A549 (cell line): Measurements from ENCODE around the gene TRABD2B. TPM values are rescaled to one million over a fixed set of nuclear protein-coding genes. Genes with fewer than 3 reads are reported as not detected.

Experiments
- ATAC-seq, 2 experiments: fragments of 200-7000 bp in 1 of 2; fragments of >200 bp in 1 of 2; cut with Nextera tagmentation in 1 of 2; cut with Tn5 transposase in 1 of 2; 3 replicates each; pipeline versions ENCODE4 v1.8.0 to v1.9.1; 2018 to 2020; ENCODE audit warnings: mild to moderate bottlenecking in 1 of 2, moderate library complexity in 1 of 2
- CTCF ChIA-PET: fragments of 300-600 bp; sonication (Branson Sonifier 250); formaldehyde crosslinking; extraction: SDS; loops from one replicate; lab custom pipeline; 2021; ENCODE audit warnings: antibody characterized with exemption, inconsistent platforms; lab: Yijun Ruan, JAX
- POLR2A ChIA-PET: fragments of 350-600 bp; formaldehyde crosslinking; extraction: SDS; loops from one replicate; lab custom pipeline; 2021; ENCODE audit warnings: antibody characterized with exemption, inconsistent platforms; lab: Yijun Ruan, JAX
- DNase-seq, 2 experiments: peaks; one replicate each; pipeline versions ENCODE4 v3.0.0 to v3.0.0-alpha.2; 2011 to 2016; ENCODE audit warnings: low read depth in 1 of 2, low spot score in 1 of 2
- FAIRE-seq: peaks from 2 replicates; lab custom pipeline; 2011; peaks lifted over from hg19 to GRCh38; lab: Jason Lieb, UNC
- H3K27ac ChIP-seq, 2 experiments: fragments of >200 bp; sonication (Bioruptor Twin); formaldehyde crosslinking; 3 replicates each; pipeline ENCODE4 v1.5.1; 2016 to 2017
- H3K4me1 ChIP-seq: fragments of >200 bp; sonication (Bioruptor Twin); formaldehyde crosslinking; 3 replicates; pipeline ENCODE4 v1.6.1; 2016
- H3K4me2 ChIP-seq: fragments of >200 bp; sonication (Bioruptor Twin); formaldehyde crosslinking; 3 replicates; pipeline ENCODE4 v1.6.1; 2016
- H3K4me3 ChIP-seq: fragments of >200 bp; sonication (Bioruptor Twin); formaldehyde crosslinking; 3 replicates; pipeline ENCODE4 v1.5.1; 2016
- H3K9me3 ChIP-seq: fragments of >200 bp; sonication (Bioruptor Twin); formaldehyde crosslinking; 3 replicates; pipeline ENCODE4 v1.6.1; 2016
- ATOH8 ChIP-seq: fragments of 250-450 bp; sonication (Bioruptor Pico); IDR thresholded peaks from 2 replicates; pipeline ENCODE4 v1.5.0; 2020; ENCODE audit warnings: low read depth, mild to moderate bottlenecking, moderate library complexity
- BHLHE40 ChIP-seq: IDR thresholded peaks from 2 replicates; pipeline ENCODE4 v1.6.1; 2012; ENCODE audit warnings: low read depth, low read length, inconsistent platforms
- CBX2 ChIP-seq: fragments of 200-600 bp; sonication (generic); IDR thresholded peaks from 2 replicates; pipeline ENCODE4 v1.6.1; 2016; ENCODE audit warnings: low read depth, mild to moderate bottlenecking, borderline replicate concordance
- CHD4 ChIP-seq: fragments of 200-600 bp; sonication (generic); IDR thresholded peaks from 2 replicates; pipeline ENCODE4 v1.6.1; 2016; ENCODE audit warnings: antibody characterized with exemption, mild to moderate bottlenecking, borderline replicate concordance
- E2F6 ChIP-seq: IDR thresholded peaks from 2 replicates; pipeline ENCODE4 v1.6.1; 2012; ENCODE audit warnings: low read depth, borderline replicate concordance
- ESRRA ChIP-seq: fragments of 150-350 bp; IDR thresholded peaks from 2 replicates; pipeline ENCODE4 v1.6.1; 2014; ENCODE audit warnings: mild to moderate bottlenecking, low read length, borderline replicate concordance
- FOSB ChIP-seq: fragments of 250-450 bp; sonication (Bioruptor Pico); IDR thresholded peaks from 2 replicates; pipeline ENCODE4 v1.5.0; 2020; ENCODE audit warnings: mild to moderate bottlenecking, moderate library complexity
- FOXS1 ChIP-seq: fragments of 250-450 bp; sonication (Bioruptor Pico); IDR thresholded peaks from 2 replicates; pipeline ENCODE4 v1.5.0; 2020; ENCODE audit warnings: mild to moderate bottlenecking, moderate library complexity
- GATA3 ChIP-seq: IDR thresholded peaks from 2 replicates; pipeline ENCODE4 v1.6.1; 2012; ENCODE audit warnings: borderline replicate concordance
- HES2 ChIP-seq: fragments of >200 bp; sonication (Bioruptor Twin); formaldehyde crosslinking; IDR thresholded peaks from 2 replicates; pipeline ENCODE4 v1.6.1; 2016
- HEYL ChIP-seq: fragments of 250-450 bp; sonication (Bioruptor Pico); IDR thresholded peaks from 2 replicates; pipeline ENCODE4 v1.8.0; 2021; ENCODE audit warnings: mild to moderate bottlenecking, moderate library complexity
- HMGXB4 ChIP-seq: fragments of 250-450 bp; sonication (Bioruptor Pico); IDR thresholded peaks from 2 replicates; pipeline ENCODE4 v1.5.0; 2021; ENCODE audit warnings: mild to moderate bottlenecking, moderate library complexity, borderline replicate concordance
- HOXB13 ChIP-seq: fragments of 250-450 bp; sonication (Bioruptor Pico); IDR thresholded peaks from 2 replicates; pipeline ENCODE4 v1.5.0; 2020; ENCODE audit warnings: low read depth, mild to moderate bottlenecking, moderate library complexity
- HOXB5 ChIP-seq: fragments of 250-450 bp; sonication (Bioruptor Pico); IDR thresholded peaks from 2 replicates; pipeline ENCODE4 v1.5.0; 2020; ENCODE audit warnings: mild to moderate bottlenecking, moderate library complexity
- MAFK ChIP-seq: fragments of 450-650 bp; IDR thresholded peaks from 2 replicates; pipeline ENCODE4 v1.6.1; 2014; ENCODE audit not compliant: partially characterized antibody
- MAX ChIP-seq: IDR thresholded peaks from 2 replicates; pipeline ENCODE4 v1.6.1; 2012
- MAZ ChIP-seq: fragments of 150-350 bp; IDR thresholded peaks from 2 replicates; pipeline ENCODE4 v1.6.1; 2014; ENCODE audit warnings: antibody characterized with exemption, low read depth, low read length, borderline replicate concordance
- NFE2L2 ChIP-seq: fragments of 150-350 bp; conservative IDR thresholded peaks from 2 replicates; pipeline ENCODE4 v1.6.1; 2014; ENCODE audit warnings: low read length
- NPAS2 ChIP-seq: fragments of 250-450 bp; sonication (Bioruptor Pico); IDR thresholded peaks from 2 replicates; pipeline ENCODE4 v1.8.0; 2022; ENCODE audit warnings: mild to moderate bottlenecking, moderate library complexity, borderline replicate concordance
- NR3C1 ChIP-seq: fragments of >200 bp; sonication (Bioruptor Twin); formaldehyde crosslinking; IDR thresholded peaks from 3 replicates; pipeline ENCODE4 v1.6.1; 2017
- RARB ChIP-seq: fragments of 250-450 bp; sonication (Bioruptor Pico); IDR thresholded peaks from 2 replicates; pipeline ENCODE4 v1.8.0; 2021; ENCODE audit warnings: mild to moderate bottlenecking, moderate library complexity
- RFX5 ChIP-seq: fragments of 450-650 bp; IDR thresholded peaks from 2 replicates; pipeline ENCODE4 v1.7.1; 2014; ENCODE audit warnings: antibody characterized with exemption, mild to moderate bottlenecking, moderate library complexity
- RNF2 ChIP-seq: fragments of 200-600 bp; sonication (generic); IDR thresholded peaks from 2 replicates; pipeline ENCODE4 v1.6.1; 2016; ENCODE audit warnings: low read depth, mild to moderate bottlenecking, antibody characterized with exemption, moderate library complexity, borderline replicate concordance
- SREBF2 ChIP-seq: fragments of 450-650 bp; IDR thresholded peaks from 2 replicates; pipeline ENCODE4 v1.6.1; 2014; ENCODE audit warnings: mild to moderate bottlenecking, moderate library complexity
- TFCP2L1 ChIP-seq: fragments of 250-450 bp; sonication (Bioruptor Pico); IDR thresholded peaks from 2 replicates; pipeline ENCODE4 v1.5.0; 2021; ENCODE audit warnings: mild to moderate bottlenecking
- ZC3H11A ChIP-seq: fragments of 450-650 bp; IDR thresholded peaks from 2 replicates; pipeline ENCODE4 v1.6.1; 2014; ENCODE audit warnings: antibody characterized with exemption, mild to moderate bottlenecking
- ZNF302 ChIP-seq: fragments of 250-450 bp; sonication (Bioruptor Pico); IDR thresholded peaks from 2 replicates; pipeline ENCODE4 v1.9.0; 2021; ENCODE audit warnings: inconsistent platforms, mild to moderate bottlenecking, moderate library complexity
- WGBS: methylation state at CpG from one replicate; pipeline ENCODE4 v1.1.6; 2017; ENCODE audit errors: missing lambda C conversion rate; 5-methylcytosine and 5-hydroxymethylcytosine counted together
- polyA plus RNA-seq, 4 experiments: library from polyadenylated mRNA; depleted of rRNA in 3 of 4; stranded (reverse); fragments of >200 nt; fragmentation: RNase III in 1 of 4; extraction: RNeasy Plus Mini Kit Qiagen cat#74134 plus additional on column Dnase treatment in 1 of 4; gene quantifications; 2 replicates in 3 of 4; 3 replicates in 1 of 4; pipeline ENCODE4 v1.2.3, GENCODE V29; 2011 to 2017

The TRABD2B gene
- polyA plus RNA-seq, 2 of the 4 experiments (the other 2 are of a cell fraction) = 0.04 to 0.21 TPM

- DNase-seq (no peak), ATAC-seq (no peak), FAIRE-seq (no peak)
- POLR2A ChIA-PET = no interaction called here
- WGBS = 67% methylated on average over 3 of the region's 3 CpGs
- peaks cover 24% of the 10 kb centered on the region; the same call in 2 of the 3 replicates for H3K4me1 ChIP-seq
- H3K4me3 ChIP-seq = no peak overlapping the region
- no peak overlapping the region for H3K4me2 ChIP-seq
- TF ChIP-seq RNF2 = no peak
- no peak for TF ChIP-seq MAX
- TF ChIP-seq ESRRA = no peak
- TF ChIP-seq, all 56 proteins: peak for 0
- H3K27ac ChIP-seq = peak overlapping the region in 1 of 2 experiments; percentile 16; a peak in 1 of 6 replicates
- CTCF ChIA-PET = no interaction called here
- H3K9me3 ChIP-seq = no peaks in the 10 kb centered on the region
Observed at GRCh38 chr1:47872886-47873285, 124.3 kb downstream of the TRABD2B start.

- POLR2A ChIA-PET = no interaction called here
- Histone ChIP-seq H3K4me2 (no peak overlapping the region), H3K27ac (no peak overlapping the region; a peak in 1 of 6 replicates), H3K4me3 (no peak overlapping the region), H3K9me3 (no peaks in the 10 kb centered on the region), H3K4me1 (peaks cover 24% of the 10 kb centered on the region; the same call in 2 of the 3 replicates)
- ATAC-seq = peak in 1 of 2 experiments; percentile 43; a peak in 4 of 6 replicates
- no peak for FAIRE-seq
- CTCF ChIA-PET = no interaction called here
- DNase-seq = peak in 1 of 2 experiments; percentile 17
- no peak for TF ChIP-seq HOXB13 (CRISPR knock-in tag)
- no peak for TF ChIP-seq HMGXB4 (CRISPR knock-in tag)
- TF ChIP-seq SREBF2 = no peak
- no peak for TF ChIP-seq HOXB5 (CRISPR knock-in tag)
- no peak for TF ChIP-seq RFX5
- no peak for TF ChIP-seq NR3C1
- no peak for TF ChIP-seq NPAS2 (CRISPR knock-in tag)
- no peak for TF ChIP-seq HEYL (CRISPR knock-in tag)
- no peak for TF ChIP-seq TFCP2L1
- TF ChIP-seq NFE2L2 = no peak
- TF ChIP-seq HES2 = no peak
- TF ChIP-seq RARB (CRISPR knock-in tag) = no peak
- no peak for TF ChIP-seq MAZ
- TF ChIP-seq FOXS1 = no peak
- TF ChIP-seq GATA3 = no peak
- TF ChIP-seq E2F6 = no peak
- no peak for TF ChIP-seq FOSB (CRISPR knock-in tag)
- 57% methylated on average over 1 of the region's 2 CpGs for WGBS
Observed at GRCh38 chr1:47871799-47872353, 125.3 kb downstream of the TRABD2B start.

- 79% methylated on average over 6 of the region's 8 CpGs for WGBS
- DNase-seq (no peak), ATAC-seq (no peak)
Observed at GRCh38 chr1:47870946-47871676, 126.1 kb downstream of the TRABD2B start.

More at GRCh38 chr1:47870946-47871676, 126.1 kb downstream of the TRABD2B start:
- Histone ChIP-seq H3K4me1 (peaks cover 19% of the 10 kb centered on the region; the same call in 2 of the 3 replicates), H3K4me2 (no peak overlapping the region), H3K4me3 (no peak overlapping the region), H3K27ac (no peak overlapping the region), H3K9me3 (no peaks in the 10 kb centered on the region)
- TF ChIP-seq NPAS2 (CRISPR knock-in tag) (no peak), ZC3H11A (no peak), FOXS1 (no peak), MAFK (no peak), CBX2 (no peak), CHD4 (no peak), ATOH8 (no peak), BHLHE40 (no peak), RFX5 (no peak), ZNF302 (CRISPR knock-in tag) (no peak)
- FAIRE-seq = no peak
- ChIA-PET POLR2A (no interaction called here), CTCF (no interaction called here)
